Caco-2 (cell line): ENCODE measurements around the gene SYPL2. TPM values are rescaled to one million over a fixed set of nuclear protein-coding genes. Genes with fewer than 3 reads are reported as not detected.

Experiments
- BruUV-seq: library from RNA; stranded (reverse); fragments of 400-500 nt; replicated peaks from 2 replicates; lab custom pipeline; 2021; lab: Mats Ljungman, UMichigan
- CTCF ChIA-PET: fragments of 300-600 bp; sonication (Branson Sonifier 250); formaldehyde crosslinking; loops from one replicate; lab custom pipeline; 2022; ENCODE audit warnings: antibody characterized with exemption; lab: Charles Lee
- POLR2A ChIA-PET: fragments of 300-600 bp; sonication (Branson Sonifier 250); formaldehyde crosslinking; loops from one replicate; lab custom pipeline; 2022; ENCODE audit warnings: antibody characterized with exemption; lab: Charles Lee
- DNase-seq, 2 experiments: peaks; one replicate each; pipeline versions ENCODE4 v3.0.0 to v3.0.0-alpha.2; 2020 to 2022
- H3K27me3 ChIP-seq: replicated peaks from 2 replicates; pipeline ENCODE4 v1.6.0; 2011; ENCODE audit warnings: low read length; ENCODE audit not compliant: control insufficient read depth, insufficient read depth
- H3K36me3 ChIP-seq: 2 replicates; pipeline ENCODE4 v1.5.1; 2011; ENCODE audit warnings: low read length; ENCODE audit not compliant: control insufficient read depth, insufficient read depth
- H3K4me1 ChIP-seq: fragments of 250-450 bp; sonication (Bioruptor Pico); 2 replicates; pipeline ENCODE4 v1.5.1; 2020; ENCODE audit warnings: mild to moderate bottlenecking
- H3K4me3 ChIP-seq: 2 replicates; pipeline ENCODE4 v1.5.1; 2011; ENCODE audit warnings: low read depth, mild to moderate bottlenecking, control low read depth, low read length
- H3K9me3 ChIP-seq: fragments of 250-450 bp; sonication (Bioruptor Pico); 2 replicates; pipeline ENCODE4 v1.5.1; 2020; ENCODE audit warnings: mild to moderate bottlenecking, moderate library complexity
- H3K27ac Mint-ChIP-seq: one replicate; pipeline ENCODE4 v1.8.0; 2022; ENCODE audit warnings: mixed read lengths; ENCODE audit not compliant: unreplicated experiment
- H3K27me3 Mint-ChIP-seq: one replicate; pipeline ENCODE4 v1.8.0; 2022; ENCODE audit warnings: mixed read lengths; ENCODE audit not compliant: insufficient read depth, unreplicated experiment
- H3K36me3 Mint-ChIP-seq: one replicate; pipeline ENCODE4 v1.8.0; 2022; ENCODE audit warnings: mild to moderate bottlenecking, mixed read lengths; ENCODE audit not compliant: insufficient read depth, unreplicated experiment
- H3K4me1 Mint-ChIP-seq: one replicate; pipeline ENCODE4 v1.8.0; 2022; ENCODE audit warnings: low read depth, mixed read lengths; ENCODE audit not compliant: unreplicated experiment
- H3K4me3 Mint-ChIP-seq: one replicate; pipeline ENCODE4 v1.8.0; 2022; ENCODE audit warnings: mild to moderate bottlenecking, moderate library complexity, mixed read lengths; ENCODE audit not compliant: unreplicated experiment
- H3K9me3 Mint-ChIP-seq: one replicate; pipeline ENCODE4 v1.8.0; 2022; ENCODE audit warnings: mixed read lengths; ENCODE audit not compliant: unreplicated experiment
- CTCF ChIP-seq, 2 experiments: fragments of 200-600 bp in 1 of 2; IDR thresholded peaks; 1 replicate in 1 of 2; 2 replicates in 1 of 2; pipeline versions ENCODE4 v1.5.1 to v1.8.0; 2011 to 2022; ENCODE audit warnings: antibody characterized with exemption in 1 of 2, control low read depth in 1 of 2, inconsistent platforms in 1 of 2, low read depth in 1 of 2, low read length in 1 of 2, mild to moderate bottlenecking in 1 of 2, moderate library complexity in 1 of 2; ENCODE audit not compliant: insufficient read depth in 1 of 2, severe bottlenecking in 1 of 2, unreplicated experiment in 1 of 2
- intact Hi-C: fragments of 100-400 bp; cut with micrococcal nuclease; formaldehyde crosslinking; loops from one replicate; pipeline ENCODE4 v1.10.0; 2022; ENCODE audit not compliant: unreplicated experiment
- total RNA-seq: library from RNA; stranded (reverse); gene quantifications from 2 replicates; pipeline ENCODE4 v1.2.3, GENCODE V29; 2022

Gene SYPL2
- total RNA-seq, 1 experiment from 2014 or later, result 0.45 TPM

- no peak overlapping the region for H3K4me3 Mint-ChIP-seq
- H3K27me3 Mint-ChIP-seq, result no peaks in the 10 kb centered on the region
- CTCF ChIA-PET, result no interaction called here
- H3K9me3 Mint-ChIP-seq, result peaks cover 12% of the 10 kb centered on the region
- H3K9me3 ChIP-seq, result no peaks in the 10 kb centered on the region
- intact Hi-C loops, result no loop called here
- no peak for DNase-seq
- peaks cover 6% of the 10 kb centered on the region for H3K36me3 Mint-ChIP-seq
- POLR2A ChIA-PET, result no interaction called here
- H3K4me1 ChIP-seq, result no peaks in the 10 kb centered on the region
- no TSS peak for BruUV-seq
- H3K27ac Mint-ChIP-seq, result no peak overlapping the region
- H3K4me3 ChIP-seq, result no peak overlapping the region
- no peaks in the 10 kb centered on the region for H3K4me1 Mint-ChIP-seq
- H3K27me3 ChIP-seq, result no peaks in the 10 kb centered on the region
- TF ChIP-seq CTCF (IDR thresholded peaks at IDR 0.05; ENCODE audit: insufficient read depth in 1 of 2, low read depth in 1 of 2, low read length in 1 of 2, severe bottlenecking in 1 of 2, unreplicated experiment in 1 of 2), result no peak
- H3K36me3 ChIP-seq, result no peaks in the 10 kb centered on the region
Measured at GRCh38 chr1:109434484-109434883, 31.9 kb upstream of the SYPL2 start.

DNA sequence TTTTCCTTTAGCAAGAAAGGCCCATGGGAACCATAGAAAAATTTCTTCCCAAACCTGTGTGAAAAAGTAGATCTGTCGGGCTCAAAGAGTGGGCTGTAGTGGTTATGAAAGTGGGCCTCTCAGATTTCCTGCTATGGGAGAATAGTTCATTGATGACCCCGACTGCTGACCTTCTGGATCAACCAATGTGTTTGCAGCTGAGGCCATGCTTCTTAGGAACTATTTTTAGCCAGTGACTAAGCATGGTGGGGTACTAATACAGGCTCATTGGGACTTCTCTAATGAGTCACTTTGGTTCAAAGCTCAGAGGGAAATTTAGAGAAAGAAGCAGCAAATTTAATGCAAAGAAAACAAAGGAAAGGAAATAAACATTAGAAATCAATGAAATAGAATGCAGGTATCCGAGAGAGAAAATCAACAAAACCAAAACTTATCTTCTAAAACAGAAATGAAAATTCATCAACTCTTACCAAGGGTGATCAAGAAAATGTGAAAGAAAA, 27.5 kb upstream of the SYPL2 start:
- Mint-ChIP-seq H3K27ac (no peak overlapping the region), H3K4me3 (no peak overlapping the region), H3K27me3 (no peaks in the 10 kb centered on the region), H3K36me3 (no peaks in the 10 kb centered on the region), H3K9me3 (peaks cover 12% of the 10 kb centered on the region), H3K4me1 (no peaks in the 10 kb centered on the region)
- no peak for TF ChIP-seq CTCF (IDR thresholded peaks at IDR 0.05; ENCODE audit: insufficient read depth in 1 of 2, low read depth in 1 of 2, low read length in 1 of 2, severe bottlenecking in 1 of 2, unreplicated experiment in 1 of 2)
- no peaks in the 10 kb centered on the region for H3K9me3 ChIP-seq
- no peak for DNase-seq
- no peaks in the 10 kb centered on the region for H3K27me3 ChIP-seq
- H3K4me3 ChIP-seq, result no peak overlapping the region
- intact Hi-C loops, result no loop called here
- CTCF ChIA-PET, result no interaction called here
- H3K36me3 ChIP-seq, result no peaks in the 10 kb centered on the region
- POLR2A ChIA-PET, result no interaction called here
- BruUV-seq, result no TSS peak
- H3K4me1 ChIP-seq, result no peaks in the 10 kb centered on the region

DNA sequence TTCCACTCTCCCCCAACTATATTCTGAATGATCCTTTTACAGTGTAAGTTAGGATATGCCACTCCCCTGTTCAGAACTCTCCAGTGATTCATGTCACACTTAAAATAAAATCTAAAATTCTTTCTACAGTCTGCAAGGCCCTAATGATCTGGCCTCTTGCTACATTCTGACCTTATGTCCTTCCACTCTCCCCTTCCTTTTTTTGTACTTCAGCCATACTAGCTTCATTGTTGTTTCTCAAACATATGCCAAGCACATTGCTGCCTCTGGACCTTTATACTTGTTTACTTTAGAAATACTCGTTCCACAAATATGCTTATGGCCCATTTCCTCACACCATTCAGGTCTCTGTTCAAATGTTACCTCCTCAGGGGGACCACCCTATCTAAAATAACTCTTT, 25.3 kb upstream of the SYPL2 start:
- H3K27me3 Mint-ChIP-seq, result no peaks in the 10 kb centered on the region
- Histone ChIP-seq H3K27me3 (no peaks in the 10 kb centered on the region), H3K4me3 (no peak overlapping the region), H3K9me3 (no peaks in the 10 kb centered on the region), H3K4me1 (no peaks in the 10 kb centered on the region), H3K36me3 (no peaks in the 10 kb centered on the region)
- H3K36me3 Mint-ChIP-seq, result no peaks in the 10 kb centered on the region
- no peaks in the 10 kb centered on the region for H3K9me3 Mint-ChIP-seq
- no peak overlapping the region for H3K27ac Mint-ChIP-seq
- no TSS peak for BruUV-seq
- DNase-seq, result no peak
- TF ChIP-seq CTCF (IDR thresholded peaks at IDR 0.05; ENCODE audit: insufficient read depth in 1 of 2, low read depth in 1 of 2, low read length in 1 of 2, severe bottlenecking in 1 of 2, unreplicated experiment in 1 of 2), result no peak
- CTCF ChIA-PET, result no interaction called here
- no peaks in the 10 kb centered on the region for H3K4me1 Mint-ChIP-seq
- no peak overlapping the region for H3K4me3 Mint-ChIP-seq
- POLR2A ChIA-PET, result no interaction called here
- intact Hi-C loops, result no loop called here
